Stimulated activated naive B cell treated with anti-CD40 and anti-IgM and Interleukin-4, amounts not matched to agents 10 μg/mL and 1 μg/mL and 100 μg/mL, for 72 hours (primary cell): ENCODE results near the gene MPST.
"Not testable (repeated sequence)": the region's sequence is repeated elsewhere in the genome, so short reads cannot be mapped to it uniquely, and the experiment has no call there.

Experiments
- ATAC-seq, 2 donors: fragments of 150-1000 bp; cut with Tn5 transposase; replicated peaks; 2 replicates each; pipeline ENCODE4 v1.10.0; 2021; ENCODE audit warnings: moderate library complexity in 1 of 2
- DNase-seq: peaks from one replicate; pipeline ENCODE4 v3.0.0; 2021
- H3K27ac Mint-ChIP-seq: one replicate; pipeline ENCODE4 v1.8.0; 2022; ENCODE audit warnings: mild to moderate bottlenecking, mixed read lengths
- H3K27me3 Mint-ChIP-seq, 2 donors: one replicate each; pipeline ENCODE4 v1.8.0; 2022; ENCODE audit warnings: mixed read lengths in 2 of 2
- H3K36me3 Mint-ChIP-seq, 2 donors: one replicate each; pipeline ENCODE4 v1.8.0; 2022; ENCODE audit warnings: mixed read lengths in 2 of 2, mild to moderate bottlenecking in 1 of 2
- H3K4me1 Mint-ChIP-seq, 2 donors: one replicate each; pipeline ENCODE4 v1.8.0; 2022; ENCODE audit warnings: mixed read lengths in 2 of 2, mild to moderate bottlenecking in 1 of 2
- H3K4me3 Mint-ChIP-seq, 2 donors: one replicate each; pipeline ENCODE4 v1.8.0; 2022; ENCODE audit warnings: mild to moderate bottlenecking in 2 of 2, mixed read lengths in 2 of 2, moderate library complexity in 1 of 2
- H3K9me3 Mint-ChIP-seq, 2 donors: one replicate each; pipeline ENCODE4 v1.8.0; 2022; ENCODE audit warnings: mixed read lengths in 2 of 2, mild to moderate bottlenecking in 1 of 2

Gene MPST

GRCh38 chr22:36989012-36989411 lies 30.5 kb upstream of the MPST start:
- H3K4me3 Mint-ChIP-seq, H3K27ac Mint-ChIP-seq, H3K4me1 Mint-ChIP-seq, DNase-seq, H3K9me3 Mint-ChIP-seq, H3K36me3 Mint-ChIP-seq, ATAC-seq: not testable (repeated sequence)
- H3K27me3 Mint-ChIP-seq = peaks cover 46 to 47% of the 10 kb centered on the region in 2 donors

- Mint-ChIP-seq H3K27ac (no peak overlapping the region), H3K4me1 (no peaks in the 10 kb centered on the region), H3K36me3 (no peaks in the 10 kb centered on the region), H3K27me3 (peaks cover 45 to 55% of the 10 kb centered on the region in 2 donors), H3K9me3 (peaks cover 3% of the 10 kb centered on the region in 2 donors), H3K4me3 (no peak overlapping the region)
- ATAC-seq = no peak
- no peak for DNase-seq
These were observed 29.1 kb upstream of the MPST start for GRCh38 chr22:36990457-36990856.

GRCh38 chr22:36991206-36991605 lies 28.3 kb upstream of the MPST start:
- no peak overlapping the region for H3K4me3 Mint-ChIP-seq
- ATAC-seq (no peak), DNase-seq (no peak)
- no peak overlapping the region for H3K27ac Mint-ChIP-seq
- H3K9me3 Mint-ChIP-seq = peaks cover 0 to under 1% of the 10 kb centered on the region in 2 donors
- no peaks in the 10 kb centered on the region for H3K4me1 Mint-ChIP-seq
- no peaks in the 10 kb centered on the region for H3K36me3 Mint-ChIP-seq
- peaks cover 47 to 58% of the 10 kb centered on the region in 2 donors for H3K27me3 Mint-ChIP-seq

GRCh38 chr22:36997746-36998145 lies 21.8 kb upstream of the MPST start:
- Mint-ChIP-seq H3K27me3 (peaks cover 20 to 21% of the 10 kb centered on the region in 2 donors), H3K9me3 (no peaks in the 10 kb centered on the region), H3K4me3 (no peak overlapping the region), H3K27ac (no peak overlapping the region), H3K36me3 (no peaks in the 10 kb centered on the region), H3K4me1 (no peaks in the 10 kb centered on the region)
- ATAC-seq (no peak), DNase-seq (no peak)

GRCh38 chr22:36998620-36999351 lies 20.8 kb upstream of the MPST start:
- no peaks in the 10 kb centered on the region for H3K9me3 Mint-ChIP-seq
- H3K36me3 Mint-ChIP-seq = no peaks in the 10 kb centered on the region
- ATAC-seq = no peak
- no peak overlapping the region for H3K27ac Mint-ChIP-seq
- DNase-seq = no peak
- H3K27me3 Mint-ChIP-seq = peaks cover 22 to 26% of the 10 kb centered on the region in 2 donors
- no peak overlapping the region for H3K4me3 Mint-ChIP-seq
- no peaks in the 10 kb centered on the region for H3K4me1 Mint-ChIP-seq

- H3K27ac Mint-ChIP-seq = no peak overlapping the region
- peaks cover 25 to 30% of the 10 kb centered on the region in 2 donors for H3K27me3 Mint-ChIP-seq
- ATAC-seq (no peak), DNase-seq (no peak)
- H3K36me3 Mint-ChIP-seq = no peaks in the 10 kb centered on the region
- H3K4me1 Mint-ChIP-seq = no peaks in the 10 kb centered on the region
- no peaks in the 10 kb centered on the region for H3K9me3 Mint-ChIP-seq
- no peak overlapping the region for H3K4me3 Mint-ChIP-seq
These were observed 20.1 kb upstream of the MPST start for GRCh38 chr22:36999463-36999862.

GRCh38 chr22:37000676-37001534 lies 18.6 kb upstream of the MPST start:
- H3K27me3 Mint-ChIP-seq = peaks cover 20 to 32% of the 10 kb centered on the region in 2 donors
- no peak overlapping the region for H3K4me3 Mint-ChIP-seq
- ATAC-seq = no peak
- H3K9me3 Mint-ChIP-seq = peaks cover 0 to 1% of the 10 kb centered on the region in 2 donors
- no peak for DNase-seq
- H3K4me1 Mint-ChIP-seq = no peaks in the 10 kb centered on the region
- H3K27ac Mint-ChIP-seq = no peak overlapping the region
- H3K36me3 Mint-ChIP-seq = no peaks in the 10 kb centered on the region

- peaks cover 28 to 37% of the 10 kb centered on the region in 2 donors for H3K27me3 Mint-ChIP-seq
- no peaks in the 10 kb centered on the region for H3K36me3 Mint-ChIP-seq
- DNase-seq (no peak), ATAC-seq (no peak)
- no peaks in the 10 kb centered on the region for H3K4me1 Mint-ChIP-seq
- peaks cover 0 to 1% of the 10 kb centered on the region in 2 donors for H3K9me3 Mint-ChIP-seq
- H3K4me3 Mint-ChIP-seq = no peak overlapping the region
- no peak overlapping the region for H3K27ac Mint-ChIP-seq
These were observed 17.7 kb upstream of the MPST start for GRCh38 chr22:37001826-37002225.

GRCh38 chr22:37002633-37003032 lies 16.9 kb upstream of the MPST start:
- no peak for ATAC-seq
- Mint-ChIP-seq H3K27ac (no peak overlapping the region), H3K4me3 (no peak overlapping the region), H3K4me1 (no peaks in the 10 kb centered on the region), H3K9me3 (peaks cover 0 to 1% of the 10 kb centered on the region in 2 donors), H3K27me3 (peaks cover 31 to 43% of the 10 kb centered on the region in 2 donors), H3K36me3 (no peaks in the 10 kb centered on the region)
- no peak for DNase-seq

- no peak overlapping the region for H3K27ac Mint-ChIP-seq
- no peak overlapping the region for H3K4me3 Mint-ChIP-seq
- ATAC-seq (no peak), DNase-seq (no peak)
- H3K27me3 Mint-ChIP-seq = peaks cover 46 to 47% of the 10 kb centered on the region in 2 donors
- H3K9me3 Mint-ChIP-seq = peaks cover 0 to 1% of the 10 kb centered on the region in 2 donors
- H3K4me1 Mint-ChIP-seq = no peaks in the 10 kb centered on the region
- H3K36me3 Mint-ChIP-seq = no peaks in the 10 kb centered on the region
These were observed 11.9 kb upstream of the MPST start for GRCh38 chr22:37007651-37008050.

- Mint-ChIP-seq H3K9me3 (peaks cover 0 to 1% of the 10 kb centered on the region in 2 donors), H3K36me3 (no peaks in the 10 kb centered on the region), H3K4me1 (no peaks in the 10 kb centered on the region), H3K27ac (no peak overlapping the region), H3K4me3 (no peak overlapping the region), H3K27me3 (peaks cover 38 to 40% of the 10 kb centered on the region in 2 donors)
- no peak for DNase-seq
- ATAC-seq = no peak
These were observed 11.2 kb upstream of the MPST start for GRCh38 chr22:37008365-37008764.

GRCh38 chr22:37009490-37009889 lies 10.1 kb upstream of the MPST start:
- ATAC-seq = no peak
- DNase-seq = no peak
- H3K27me3 Mint-ChIP-seq = peaks cover 27 to 32% of the 10 kb centered on the region in 2 donors
- no peaks in the 10 kb centered on the region for H3K4me1 Mint-ChIP-seq
- peaks cover 0 to 1% of the 10 kb centered on the region in 2 donors for H3K9me3 Mint-ChIP-seq
- H3K27ac Mint-ChIP-seq = no peak overlapping the region
- no peaks in the 10 kb centered on the region for H3K36me3 Mint-ChIP-seq
- no peak overlapping the region for H3K4me3 Mint-ChIP-seq

- Mint-ChIP-seq H3K36me3 (no peaks in the 10 kb centered on the region), H3K4me1 (peaks cover 0 to 2% of the 10 kb centered on the region in 2 donors), H3K27ac (no peak overlapping the region), H3K9me3 (no peaks in the 10 kb centered on the region), H3K27me3 (peaks cover 22 to 32% of the 10 kb centered on the region in 2 donors), H3K4me3 (no peak overlapping the region)
- ATAC-seq (no peak), DNase-seq (no peak)
These were observed 9.4 kb upstream of the MPST start for GRCh38 chr22:37010174-37010573.

GRCh38 chr22:37010976-37011375 lies 8.6 kb upstream of the MPST start:
- Mint-ChIP-seq H3K27ac (no peak overlapping the region), H3K4me1 (peaks cover 0 to 6% of the 10 kb centered on the region in 2 donors), H3K27me3 (peaks cover 14 to 32% of the 10 kb centered on the region in 2 donors), H3K9me3 (no peaks in the 10 kb centered on the region), H3K4me3 (no peak overlapping the region), H3K36me3 (no peaks in the 10 kb centered on the region)
- ATAC-seq (no peak), DNase-seq (no peak)

- DNase-seq = no peak
- peaks cover 0 to 6% of the 10 kb centered on the region in 2 donors for H3K4me1 Mint-ChIP-seq
- H3K36me3 Mint-ChIP-seq = no peaks in the 10 kb centered on the region
- no peak for ATAC-seq
- H3K27ac Mint-ChIP-seq = no peak overlapping the region
- H3K4me3 Mint-ChIP-seq = no peak overlapping the region
- H3K9me3 Mint-ChIP-seq = no peaks in the 10 kb centered on the region
- H3K27me3 Mint-ChIP-seq = peaks cover 10 to 28% of the 10 kb centered on the region in 2 donors
These were observed 8.1 kb upstream of the MPST start for GRCh38 chr22:37011472-37011871.
